ENCODE results near the gene UCHL5. TPM values are rescaled to one million over a fixed set of nuclear protein-coding genes. Genes with fewer than 3 reads are reported as not detected.

UCHL5 gene
- total and polyA plus RNA-seq, 2 donors (not counting 3 experiments of a cell fraction or from before 2014, with no cell fraction given), result 9.8 to 45.6 TPM

DNA sequence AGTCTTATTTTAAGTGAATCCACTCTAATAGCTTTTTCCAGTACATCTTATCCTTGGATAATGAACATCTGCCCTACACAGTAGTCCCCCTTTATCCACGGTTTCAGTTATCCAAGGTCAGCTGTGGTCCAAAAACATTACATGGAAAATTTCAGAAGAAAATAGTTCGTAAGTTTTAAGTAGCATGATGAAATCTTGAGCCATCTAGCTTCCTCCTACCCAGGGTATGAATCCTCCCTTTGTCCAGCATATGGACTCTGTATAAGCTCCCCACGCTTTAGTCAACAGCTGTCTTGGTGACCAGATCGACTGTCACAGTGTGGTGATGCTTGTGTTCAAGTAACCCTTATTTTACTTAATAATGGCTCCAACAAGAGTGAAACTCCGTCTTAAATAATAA lies 43.5 kb upstream of the UCHL5 start:
- DNase-seq (ENCODE audit: low read depth, low spot score), result no peak
- Histone ChIP-seq H3K4me2 (ENCODE audit: insufficient read depth, low read length) (no peak overlapping the region), H3K27ac (ENCODE audit: insufficient read depth, low read depth, low read length) (no peak overlapping the region), H3K9me1 (replicated peaks; ENCODE audit: control insufficient read depth, extremely low read depth, insufficient read depth, low read length) (no peaks in the 10 kb centered on the region), H3K36me3 (ENCODE audit: control insufficient read depth in 2 of 2, extremely low read depth in 1 of 2, insufficient read depth in 2 of 2, low read length in 2 of 2) (peaks cover 6 to 10% of the 10 kb centered on the region in 2 experiments), H4K20me1 (replicated peaks; ENCODE audit: control insufficient read depth, extremely low read depth, insufficient read depth, low read length) (no peaks in the 10 kb centered on the region), H3K27me3 (ENCODE audit: control insufficient read depth in 2 of 2, insufficient read depth in 2 of 2, low read length in 2 of 2) (no peaks in the 10 kb centered on the region), H3K4me3 (replicated peaks in 1 of 3; ENCODE audit: insufficient read depth in 1 of 3, low read depth in 1 of 3, low read length in 3 of 3) (no peak overlapping the region), H3K79me2 (ENCODE audit: control insufficient read depth, insufficient read depth, low read length) (peaks cover 22% of the 10 kb centered on the region), H2AFZ (ENCODE audit: low read depth, low read length) (no peak overlapping the region), H3K9me3 (replicated peaks; ENCODE audit: control insufficient read depth, insufficient read depth, low read length) (no peaks in the 10 kb centered on the region), H3K4me1 (ENCODE audit: control insufficient read depth, extremely low read depth, insufficient read depth, low read length) (peaks cover 15% of the 10 kb centered on the region), H3K9ac (replicated peaks; ENCODE audit: extremely low read depth, insufficient read depth, low read length) (no peak overlapping the region)
- POLR2A ChIA-PET, result no interaction called here
- TF ChIP-seq, protein P1, sequence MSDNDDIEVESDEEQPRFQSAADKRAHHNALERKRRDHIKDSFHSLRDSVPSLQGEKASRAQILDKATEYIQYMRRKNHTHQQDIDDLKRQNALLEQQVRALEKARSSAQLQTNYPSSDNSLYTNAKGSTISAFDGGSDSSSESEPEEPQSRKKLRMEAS (IDR thresholded peaks at IDR 0.05; ENCODE audit: insufficient read depth, insufficient read length), result no peak
- no peak for TF ChIP-seq POLR2A (IDR thresholded peaks at IDR 0.05; ENCODE audit: low read depth, low read length)
- no TSS peak for BruUV-seq (replicated peaks)
- intact Hi-C loops (cut with micrococcal nuclease), result no loop called here
- FAIRE-seq, result no peak
- CTCF ChIA-PET, result interaction anchor here (1.5 to 3.5 kb wide), 3 partner anchors 12 to 44 kb away, joined by 5 to 11 read pairs (median 6); partner anchors contain the start of genes CDC73, RO60 and UCHL5
- dilution Hi-C loops (cut with MboI; ENCODE audit: extremely low pct_ligation_motif_present, low sequenced_read_pairs), result no loop called here

DNA sequence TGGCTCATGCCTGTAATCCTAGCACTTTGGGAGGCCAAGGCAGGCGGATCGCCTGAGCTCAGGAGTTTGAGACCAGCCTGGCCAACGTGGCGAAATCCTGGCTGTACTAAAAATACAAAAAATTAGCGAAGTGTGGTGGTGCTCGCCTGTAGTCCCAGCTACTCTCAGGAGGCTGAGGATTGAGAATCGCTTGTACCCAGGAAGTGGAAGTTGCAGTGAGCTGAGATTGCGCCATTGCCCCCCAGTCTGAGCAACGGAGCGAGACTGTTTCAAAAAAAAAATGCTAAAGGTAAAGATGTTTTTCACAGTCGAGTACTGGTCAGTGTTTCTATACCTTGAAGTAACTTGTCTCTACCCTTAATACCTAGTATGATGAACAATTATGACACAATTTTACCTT lies 35.0 kb upstream of the UCHL5 start:
- H3K79me2 ChIP-seq (ENCODE audit: control insufficient read depth, insufficient read depth, low read length), result no peaks in the 10 kb centered on the region
- no peaks in the 10 kb centered on the region for H4K20me1 ChIP-seq (replicated peaks; ENCODE audit: control insufficient read depth, extremely low read depth, insufficient read depth, low read length)
- CTCF ChIA-PET, result interaction anchor here (0.8 to 1.7 kb wide), 2 partner anchors 11 to 64 kb away, joined by 3 to 6 read pairs; partner anchors contain the start of gene GLRX2
- H3K36me3 ChIP-seq (ENCODE audit: control insufficient read depth in 2 of 2, extremely low read depth in 1 of 2, insufficient read depth in 2 of 2, low read length in 2 of 2), result peaks cover 2 to 6% of the 10 kb centered on the region in 2 experiments
- DNase-seq (ENCODE audit: low read depth, low spot score), result no peak
- BruUV-seq (replicated peaks), result no TSS peak
- no peak overlapping the region for H3K4me2 ChIP-seq (ENCODE audit: insufficient read depth, low read length)
- POLR2A ChIA-PET, result no interaction called here
- dilution Hi-C loops (cut with MboI; ENCODE audit: extremely low pct_ligation_motif_present, low sequenced_read_pairs), result no loop called here
- no peaks in the 10 kb centered on the region for H3K4me1 ChIP-seq (ENCODE audit: control insufficient read depth, extremely low read depth, insufficient read depth, low read length)
- no peak overlapping the region for H2AFZ ChIP-seq (ENCODE audit: low read depth, low read length)
- intact Hi-C loops (cut with micrococcal nuclease), result no loop called here
- TF ChIP-seq, protein P2, sequence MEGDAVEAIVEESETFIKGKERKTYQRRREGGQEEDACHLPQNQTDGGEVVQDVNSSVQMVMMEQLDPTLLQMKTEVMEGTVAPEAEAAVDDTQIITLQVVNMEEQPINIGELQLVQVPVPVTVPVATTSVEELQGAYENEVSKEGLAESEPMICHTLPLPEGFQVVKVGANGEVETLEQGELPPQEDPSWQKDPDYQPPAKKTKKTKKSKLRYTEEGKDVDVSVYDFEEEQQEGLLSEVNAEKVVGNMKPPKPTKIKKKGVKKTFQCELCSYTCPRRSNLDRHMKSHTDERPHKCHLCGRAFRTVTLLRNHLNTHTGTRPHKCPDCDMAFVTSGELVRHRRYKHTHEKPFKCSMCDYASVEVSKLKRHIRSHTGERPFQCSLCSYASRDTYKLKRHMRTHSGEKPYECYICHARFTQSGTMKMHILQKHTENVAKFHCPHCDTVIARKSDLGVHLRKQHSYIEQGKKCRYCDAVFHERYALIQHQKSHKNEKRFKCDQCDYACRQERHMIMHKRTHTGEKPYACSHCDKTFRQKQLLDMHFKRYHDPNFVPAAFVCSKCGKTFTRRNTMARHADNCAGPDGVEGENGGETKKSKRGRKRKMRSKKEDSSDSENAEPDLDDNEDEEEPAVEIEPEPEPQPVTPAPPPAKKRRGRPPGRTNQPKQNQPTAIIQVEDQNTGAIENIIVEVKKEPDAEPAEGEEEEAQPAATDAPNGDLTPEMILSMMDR (IDR thresholded peaks at IDR 0.05; ENCODE audit: extremely low read depth in 1 of 2, insufficient read depth in 1 of 2, low read depth in 1 of 2, low read length in 2 of 2), result no peak
- TF ChIP-seq EZH2 (IDR thresholded peaks at IDR 0.05; ENCODE audit: borderline replicate concordance, low read depth, low read length, severe bottlenecking) (no peak), JUN (IDR thresholded peaks at IDR 0.05; ENCODE audit: borderline replicate concordance, insufficient read depth, insufficient read length, low read depth) (no peak), GATA2 (IDR thresholded peaks at IDR 0.05; ENCODE audit: insufficient read depth, insufficient read length, low read depth, low read length) (no peak), MYC (IDR thresholded peaks at IDR 0.05; ENCODE audit: low read depth, low read length) (no peak), POLR2AphosphoS5 (IDR thresholded peaks at IDR 0.05; ENCODE audit: insufficient read depth, low read depth, low read length) (no peak), POLR2A (IDR thresholded peaks at IDR 0.05; ENCODE audit: low read depth, low read length) (no peak), FOS (IDR thresholded peaks at IDR 0.05; ENCODE audit: borderline replicate concordance, insufficient read depth, low read length) (no peak)
- TF ChIP-seq, protein P1 (IDR thresholded peaks at IDR 0.05; ENCODE audit: insufficient read depth, insufficient read length), result no peak
- H3K9ac ChIP-seq (replicated peaks; ENCODE audit: extremely low read depth, insufficient read depth, low read length), result no peak overlapping the region
- H3K9me1 ChIP-seq (replicated peaks; ENCODE audit: control insufficient read depth, extremely low read depth, insufficient read depth, low read length), result no peaks in the 10 kb centered on the region
- no peaks in the 10 kb centered on the region for H3K9me3 ChIP-seq (replicated peaks; ENCODE audit: control insufficient read depth, insufficient read depth, low read length)
- H3K4me3 ChIP-seq (replicated peaks in 1 of 3; ENCODE audit: insufficient read depth in 1 of 3, low read depth in 1 of 3, low read length in 3 of 3), result no peak overlapping the region
- no peak overlapping the region for H3K27ac ChIP-seq (ENCODE audit: insufficient read depth, low read depth, low read length)
- no peak for FAIRE-seq
- no peaks in the 10 kb centered on the region for H3K27me3 ChIP-seq (ENCODE audit: control insufficient read depth in 2 of 2, insufficient read depth in 2 of 2, low read length in 2 of 2)

Data from endothelial cell of umbilical vein (primary cell).